ENCODE data around the gene HOXB13. TPM values are rescaled to one million over a fixed set of nuclear protein-coding genes. Genes with fewer than 3 reads are reported as not detected.

Gene HOXB13
- total and polyA plus RNA-seq, 2 of the 13 experiments (the other 11 are each of a cell fraction or from before 2014, with no cell fraction given), result not detected

DNA sequence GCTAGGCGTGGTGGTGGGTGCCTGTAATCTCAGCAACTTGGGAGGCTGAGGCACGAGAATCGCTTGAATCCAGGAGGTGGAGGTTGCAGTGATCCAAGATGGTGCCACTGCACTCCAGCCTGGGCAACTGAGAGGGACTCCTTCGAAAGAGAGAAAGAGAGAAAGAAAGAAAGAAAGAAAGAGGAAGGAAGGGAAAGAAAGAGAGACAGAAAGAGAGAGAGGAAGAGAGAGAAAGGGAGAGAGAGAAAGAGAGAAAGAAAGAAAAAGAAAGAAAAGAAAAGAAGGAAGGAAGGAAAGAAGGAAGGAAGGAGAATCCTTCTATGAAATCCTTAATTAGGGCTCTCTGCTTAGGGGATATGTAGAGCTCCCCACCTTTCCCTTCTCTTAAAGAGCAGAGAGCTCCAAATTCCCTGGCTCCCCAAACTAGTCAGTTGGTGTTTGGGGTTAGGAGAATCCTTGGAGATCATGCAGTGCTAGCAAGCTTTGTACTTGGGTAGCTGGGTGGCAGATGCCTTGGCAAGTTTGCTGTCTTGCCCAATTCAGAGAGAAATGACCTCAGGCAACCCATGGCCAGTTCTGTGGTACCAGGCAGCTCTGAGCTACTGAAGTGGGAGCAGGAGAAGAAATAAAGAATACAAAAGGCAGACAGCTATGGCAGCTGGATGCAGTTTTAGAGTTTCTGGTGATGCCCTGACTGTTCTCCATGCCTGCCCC lies 8.9 kb upstream of the HOXB13 start:
- no peak for FAIRE-seq
- ATAC-seq, result no peak
- Histone ChIP-seq H3K4me2 (ENCODE audit: low read depth, low read length) (no peak overlapping the region), H3K36me3 (replicated peaks in 1 of 2; ENCODE audit: control insufficient read depth in 1 of 2, insufficient read depth in 2 of 2, low read length in 2 of 2) (no peaks in the 10 kb centered on the region), H3K4me3 (replicated peaks in 1 of 3; ENCODE audit: insufficient read depth in 1 of 3, low read depth in 2 of 3, low read length in 3 of 3) (no peak overlapping the region), H3K9me3 (ENCODE audit: low read length) (no peaks in the 10 kb centered on the region), H3K4me1 (ENCODE audit: insufficient read depth, low read length) (peaks cover 15% of the 10 kb centered on the region), H2AFZ (ENCODE audit: low read length) (no peak overlapping the region), H4K20me1 (ENCODE audit: insufficient read depth, low read length) (no peaks in the 10 kb centered on the region), H3K27ac (ENCODE audit: extremely low read length, insufficient read depth, low read length) (no peak overlapping the region), H3K79me2 (ENCODE audit: insufficient read depth, low read length) (no peaks in the 10 kb centered on the region), H3K9ac (ENCODE audit: insufficient read depth, low read depth, low read length) (no peak overlapping the region), H3K27me3 (ENCODE audit: control insufficient read depth in 1 of 2, insufficient read depth in 2 of 2, low read length in 2 of 2) (peaks cover 12 to 91% of the 10 kb centered on the region in 2 experiments)
- BruUV-seq (replicated peaks), result no TSS peak
- WGBS (ENCODE audit: low lambda C conversion rate), result 6% methylated on average over 4 of the region's 4 CpGs
- TF ChIP-seq ZC3H13 (CRISPR knock-in tag; IDR thresholded peaks at IDR 0.05) (no peak), RXRB (CRISPR knock-in tag; IDR thresholded peaks at IDR 0.05; ENCODE audit: borderline replicate concordance) (no peak), ZNF468 (CRISPR knock-in tag; IDR thresholded peaks at IDR 0.05) (no peak), ZNF143 (CRISPR knock-in tag; IDR thresholded peaks at IDR 0.05) (no peak), ELF3 (CRISPR knock-in tag; IDR thresholded peaks at IDR 0.05) (no peak), NFYB (CRISPR knock-in tag; IDR thresholded peaks at IDR 0.05) (no peak), PRPF4 (IDR thresholded peaks at IDR 0.05; ENCODE audit: low read depth, low read length, poor library complexity, severe bottlenecking) (no peak), SALL1 (CRISPR knock-in tag; IDR thresholded peaks at IDR 0.05) (no peak)
- TF ChIP-seq, protein P1, sequence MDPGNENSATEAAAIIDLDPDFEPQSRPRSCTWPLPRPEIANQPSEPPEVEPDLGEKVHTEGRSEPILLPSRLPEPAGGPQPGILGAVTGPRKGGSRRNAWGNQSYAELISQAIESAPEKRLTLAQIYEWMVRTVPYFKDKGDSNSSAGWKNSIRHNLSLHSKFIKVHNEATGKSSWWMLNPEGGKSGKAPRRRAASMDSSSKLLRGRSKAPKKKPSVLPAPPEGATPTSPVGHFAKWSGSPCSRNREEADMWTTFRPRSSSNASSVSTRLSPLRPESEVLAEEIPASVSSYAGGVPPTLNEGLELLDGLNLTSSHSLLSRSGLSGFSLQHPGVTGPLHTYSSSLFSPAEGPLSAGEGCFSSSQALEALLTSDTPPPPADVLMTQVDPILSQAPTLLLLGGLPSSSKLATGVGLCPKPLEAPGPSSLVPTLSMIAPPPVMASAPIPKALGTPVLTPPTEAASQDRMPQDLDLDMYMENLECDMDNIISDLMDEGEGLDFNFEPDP (CRISPR knock-in tag; conservative IDR thresholded peaks at IDR 0.05), result no peak
- TF ChIP-seq, protein P2, sequence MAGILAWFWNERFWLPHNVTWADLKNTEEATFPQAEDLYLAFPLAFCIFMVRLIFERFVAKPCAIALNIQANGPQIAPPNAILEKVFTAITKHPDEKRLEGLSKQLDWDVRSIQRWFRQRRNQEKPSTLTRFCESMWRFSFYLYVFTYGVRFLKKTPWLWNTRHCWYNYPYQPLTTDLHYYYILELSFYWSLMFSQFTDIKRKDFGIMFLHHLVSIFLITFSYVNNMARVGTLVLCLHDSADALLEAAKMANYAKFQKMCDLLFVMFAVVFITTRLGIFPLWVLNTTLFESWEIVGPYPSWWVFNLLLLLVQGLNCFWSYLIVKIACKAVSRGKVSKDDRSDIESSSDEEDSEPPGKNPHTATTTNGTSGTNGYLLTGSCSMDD (CRISPR knock-in tag; IDR thresholded peaks at IDR 0.05), result no peak
- DNase-seq (ENCODE audit: low spot score), result no peak
- intact Hi-C loops (cut with micrococcal nuclease; ENCODE audit: unreplicated experiment) (no loop called here), in situ Hi-C loops (cut with HindIII; ENCODE audit: extremely low pct_ligation_motif_present, low pct_unique_long_range_greater_than_20kb) (no loop called here)
- CTCF ChIA-PET (ENCODE audit: low intra/inter-chr PET ratio, low total read pairs), result no interaction called here
- POLR2A ChIA-PET, result no interaction called here

Data from HepG2 (cell line).